Sigmoid colon (tissue), 7 donors: ENCODE results near the gene SLC7A14. TPM values are rescaled to one million over a fixed set of nuclear protein-coding genes. Genes with fewer than 3 reads are reported as not detected.

Experiments used
- DNase-seq: peaks from one replicate; pipeline ENCODE4 v3.0.0-alpha.2; 2019
- H3K27ac ChIP-seq, 4 donors: fragments of 200-600 bp; sonication (generic); one replicate each; pipeline ENCODE4 v1.5.1; 2016 to 2019; ENCODE audit warnings: mild to moderate bottlenecking in 1 of 4
- H3K27me3 ChIP-seq, 3 donors: fragments of 200-600 bp; sonication (generic); one replicate each; pipeline ENCODE4 v1.5.1; 2019; ENCODE audit warnings: mild to moderate bottlenecking in 1 of 3
- H3K36me3 ChIP-seq, 4 donors: fragments of 200-600 bp; sonication (generic); one replicate each; pipeline ENCODE4 v1.5.1; 2016 to 2019
- H3K4me1 ChIP-seq, 4 donors: fragments of 200-600 bp; sonication (generic); one replicate each; pipeline ENCODE4 v1.5.1; 2017 to 2019
- H3K4me3 ChIP-seq, 4 donors: fragments of 200-600 bp; sonication (generic); one replicate each; pipeline ENCODE4 v1.5.1; 2017 to 2019; ENCODE audit warnings: mild to moderate bottlenecking in 2 of 4, moderate library complexity in 1 of 4
- H3K9me3 ChIP-seq, 4 donors: fragments of 200-600 bp in 3 of 4; sonication (generic) in 3 of 4; one replicate each; pipeline versions ENCODE4 v1.5.1 to v1.6.1; 2013 to 2019
- CTCF ChIP-seq, 4 experiments: fragments of 450-650 bp in 3 of 4; fragments of 200-600 bp in 1 of 4; IDR thresholded peaks; one replicate each; pipeline ENCODE4 v1.5.1; 2016 to 2019; ENCODE audit warnings: antibody characterized with exemption in 4 of 4, mild to moderate bottlenecking in 3 of 4, moderate library complexity in 2 of 4
- EP300 ChIP-seq, 4 donors: sonication (generic); formaldehyde crosslinking; IDR thresholded peaks; one replicate each; pipeline ENCODE4 v1.6.1; 2017; ENCODE audit warnings: antibody characterized with exemption in 4 of 4
- POLR2A ChIP-seq, 2 donors: fragments of 450-650 bp; IDR thresholded peaks; one replicate each; pipeline ENCODE4 v1.6.1; 2016; ENCODE audit warnings: antibody characterized with exemption in 2 of 2, mild to moderate bottlenecking in 2 of 2, moderate library complexity in 2 of 2
- POLR2AphosphoS5 ChIP-seq, 4 donors: sonication (generic); formaldehyde crosslinking; IDR thresholded peaks; one replicate each; pipeline ENCODE4 v1.6.1; 2017; ENCODE audit warnings: antibody characterized with exemption in 4 of 4
- WGBS, 2 donors: extraction: QIAGEN DNeasy Blood & Tissue Kit; methylation state at CpG; one replicate each; pipeline ENCODE4 v1.1.7; 2013; 5-methylcytosine and 5-hydroxymethylcytosine counted together
- intact Hi-C: fragments of 100-400 bp; cut with DNase I; formaldehyde crosslinking; loops from one replicate; pipeline ENCODE4 v1.15.1; 2023
- polyA plus RNA-seq, 3 donors: library from polyadenylated mRNA; stranded (reverse); fragments of 200-250 nt; gene quantifications; one replicate each; pipeline ENCODE4 v1.2.3, GENCODE V29; 2013
- total RNA-seq, 4 donors: library from RNA; depleted of rRNA; stranded (reverse); fragments of >200 nt; gene quantifications; one replicate each; pipeline ENCODE4 v1.1.0, GENCODE V29; 2016
- donor health status: healthy with polysubstance abuse.
- donor health status: Bipolar disorder and iron deficiency.
- donor health status: healthy.

The SLC7A14 gene
- total and polyA plus RNA-seq, 7 donors = 0.79 to 3.9 (median 2.8) TPM; not detected in 2

- intact Hi-C loops = no loop called here
Observed at GRCh38 chr3:170524073-170524472, 61.8 kb downstream of the SLC7A14 start.

GRCh38 chr3:170523248-170523647 is 62.6 kb downstream of the SLC7A14 start:
- Histone ChIP-seq H3K27ac (no peak overlapping the region), H3K9me3 (no peaks in the 10 kb centered on the region), H3K4me3 (no peak overlapping the region), H3K36me3 (no peaks in the 10 kb centered on the region), H3K4me1 (no peaks in the 10 kb centered on the region), H3K27me3 (no peaks in the 10 kb centered on the region)
- intact Hi-C loops = no loop called here
- 55 to 67% methylated on average over 2 of the region's 2 CpGs for WGBS, 2 donors
- TF ChIP-seq POLR2A (IDR thresholded peaks at IDR 0.05) (no peak), POLR2AphosphoS5 (IDR thresholded peaks at IDR 0.05) (no peak), EP300 (IDR thresholded peaks at IDR 0.05) (no peak), CTCF (IDR thresholded peaks at IDR 0.05) (no peak)
- no peak for DNase-seq

More at GRCh38 chr3:170524073-170524472, 61.8 kb downstream of the SLC7A14 start:
- TF ChIP-seq EP300 (IDR thresholded peaks at IDR 0.05) (no peak), POLR2AphosphoS5 (IDR thresholded peaks at IDR 0.05) (no peak), POLR2A (IDR thresholded peaks at IDR 0.05) (no peak), CTCF (IDR thresholded peaks at IDR 0.05) (no peak)
- H3K27ac ChIP-seq = no peak overlapping the region
- H3K4me3 ChIP-seq = no peak overlapping the region
- no peaks in the 10 kb centered on the region for H3K4me1 ChIP-seq
- H3K27me3 ChIP-seq = no peaks in the 10 kb centered on the region
- DNase-seq = no peak
- H3K36me3 ChIP-seq = no peaks in the 10 kb centered on the region
- H3K9me3 ChIP-seq = no peaks in the 10 kb centered on the region

- no peak for DNase-seq
- Histone ChIP-seq H3K27ac (no peak overlapping the region), H3K9me3 (no peaks in the 10 kb centered on the region), H3K4me3 (no peak overlapping the region), H3K4me1 (no peaks in the 10 kb centered on the region), H3K36me3 (no peaks in the 10 kb centered on the region), H3K27me3 (no peaks in the 10 kb centered on the region)
- WGBS, 2 donors = 56 to 63% methylated on average over 2 of the region's 2 CpGs
- intact Hi-C loops = no loop called here
- TF ChIP-seq CTCF (IDR thresholded peaks at IDR 0.05) = no peak
- no peak for TF ChIP-seq POLR2AphosphoS5 (IDR thresholded peaks at IDR 0.05)
- no peak for TF ChIP-seq POLR2A (IDR thresholded peaks at IDR 0.05)
- no peak for TF ChIP-seq EP300 (IDR thresholded peaks at IDR 0.05)
Observed at GRCh38 chr3:170522201-170522600, 63.7 kb downstream of the SLC7A14 start.

GRCh38 chr3:170520996-170521395 is 64.9 kb downstream of the SLC7A14 start:
- no peak for TF ChIP-seq POLR2AphosphoS5 (IDR thresholded peaks at IDR 0.05)
- no peak for TF ChIP-seq CTCF (IDR thresholded peaks at IDR 0.05)
- no peak for TF ChIP-seq EP300 (IDR thresholded peaks at IDR 0.05)
- TF ChIP-seq POLR2A (IDR thresholded peaks at IDR 0.05) = no peak
- H3K9me3 ChIP-seq = no peaks in the 10 kb centered on the region
- no peaks in the 10 kb centered on the region for H3K36me3 ChIP-seq
- intact Hi-C loops = no loop called here
- no peak for DNase-seq
- no peaks in the 10 kb centered on the region for H3K4me1 ChIP-seq
- WGBS, 2 donors = 15 to 37% methylated on average over 2 of the region's 2 CpGs
- no peak overlapping the region for H3K4me3 ChIP-seq
- no peak overlapping the region for H3K27ac ChIP-seq
- no peaks in the 10 kb centered on the region for H3K27me3 ChIP-seq

- WGBS, 2 donors = 77 to 78% methylated on average over 3 of the region's 3 CpGs
- no peak for DNase-seq
- Histone ChIP-seq H3K36me3 (no peaks in the 10 kb centered on the region), H3K27ac (no peak overlapping the region), H3K27me3 (no peaks in the 10 kb centered on the region), H3K9me3 (no peaks in the 10 kb centered on the region), H3K4me3 (no peak overlapping the region), H3K4me1 (no peaks in the 10 kb centered on the region)
- intact Hi-C loops = no loop called here
- TF ChIP-seq POLR2A (IDR thresholded peaks at IDR 0.05) (no peak), CTCF (IDR thresholded peaks at IDR 0.05) (no peak)
Observed at GRCh38 chr3:170517242-170517945, 68.5 kb downstream of the SLC7A14 start.
